GM18511 (cell line): ENCODE results near the gene TSHR.
"Not testable (repeated sequence)": the region's sequence is repeated elsewhere in the genome, so short reads cannot be mapped to it uniquely, and the experiment has no call there.

Experiments
- ATAC-seq: cut with Tn5 transposase; IDR thresholded peaks from one replicate; pipeline ENCODE4 v1.9.1; 2021; ENCODE audit warnings: mild to moderate bottlenecking, moderate library complexity; ENCODE audit not compliant: unreplicated experiment

Gene TSHR

DNA sequence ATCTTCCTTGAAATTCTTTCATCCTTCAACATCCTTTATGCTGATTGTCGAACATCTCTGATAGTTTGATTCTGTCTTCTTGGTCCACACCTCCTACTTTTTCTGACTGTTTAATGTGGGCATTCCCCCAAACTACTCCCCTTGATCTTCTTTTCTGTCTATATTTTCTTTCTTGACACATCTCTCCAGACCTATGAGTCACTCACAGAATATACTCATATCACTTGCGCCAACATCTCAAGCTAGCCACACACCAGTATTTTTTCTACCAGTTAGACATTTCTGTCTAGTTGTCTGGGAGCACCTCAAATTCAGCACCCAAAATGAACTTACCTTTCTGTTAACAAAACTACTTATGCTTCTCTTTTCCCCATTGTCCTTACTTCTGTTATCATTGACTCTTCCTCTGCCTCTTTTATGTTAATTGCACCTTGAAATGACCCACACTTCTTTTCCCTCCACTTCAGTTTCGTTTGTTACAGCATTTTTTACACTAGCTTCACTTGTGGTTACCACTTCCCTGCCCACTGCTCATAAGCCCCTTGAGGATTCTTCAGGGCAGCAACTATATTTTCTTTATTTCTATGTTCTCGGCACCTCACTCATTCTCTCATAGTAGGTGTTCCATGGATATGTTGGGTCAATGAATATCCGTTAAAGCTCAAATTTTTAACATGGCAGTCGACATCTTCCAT lies 33.5 kb downstream of the TSHR start:
- peak; percentile 73 for ATAC-seq

DNA sequence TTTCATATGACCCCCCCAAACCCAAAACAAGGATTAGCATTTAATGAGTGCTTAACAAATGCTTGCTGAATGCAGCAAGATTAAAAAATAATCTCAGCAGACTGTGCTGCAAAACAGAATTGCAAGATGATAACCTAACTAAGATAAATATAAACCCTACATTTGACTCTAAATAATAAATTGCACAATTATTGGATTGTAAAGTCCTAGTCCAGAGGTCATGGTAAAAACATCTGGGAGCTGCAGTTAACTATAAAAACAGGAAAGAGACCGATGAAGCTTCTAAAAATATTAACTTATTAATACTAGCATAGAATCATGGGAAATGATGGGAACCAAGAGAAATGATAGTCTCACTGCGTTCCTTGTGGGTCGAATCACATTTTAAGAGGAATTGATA lies 37.2 kb downstream of the TSHR start:
- no peak for ATAC-seq

DNA sequence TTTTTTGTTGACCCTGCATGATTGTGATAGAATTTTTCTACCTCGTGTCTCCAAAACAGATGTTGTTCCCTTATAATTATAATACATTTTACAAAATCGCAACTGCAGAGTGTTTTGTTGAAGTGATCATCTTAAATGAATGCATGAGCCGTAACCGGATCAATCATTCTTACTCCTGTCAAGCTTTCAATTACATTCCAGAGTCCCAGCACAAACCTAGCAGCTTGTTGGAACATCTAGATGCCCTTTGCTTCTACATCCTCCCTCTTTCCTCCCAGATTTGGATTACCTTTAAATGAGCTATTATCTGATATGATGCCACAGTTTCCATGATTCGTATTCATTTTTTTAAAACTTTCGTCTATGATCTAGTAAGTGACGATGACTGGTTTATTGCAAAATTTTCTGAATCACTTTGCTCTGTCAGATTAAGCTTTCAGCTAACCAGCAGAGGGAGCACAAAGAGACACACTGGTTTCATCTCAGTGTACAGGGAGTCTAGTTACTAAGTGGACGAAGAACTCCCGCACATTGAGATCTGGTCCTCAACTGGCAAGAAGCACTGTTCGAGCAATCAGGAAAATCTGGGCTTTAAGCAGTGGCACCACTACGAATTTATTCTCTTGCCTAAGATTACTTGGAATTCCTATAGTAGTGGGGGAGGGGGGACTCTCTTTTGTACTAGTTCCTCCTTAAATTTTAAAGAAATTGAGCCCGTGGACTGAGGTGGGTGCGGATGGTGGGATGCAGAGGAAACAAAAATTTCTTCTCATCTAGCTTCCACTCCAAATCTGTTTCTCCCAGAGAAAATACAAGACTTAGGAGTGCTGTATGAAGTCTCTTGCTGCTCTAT lies 40.9 kb downstream of the TSHR start:
- ATAC-seq, result peak; percentile 91

DNA sequence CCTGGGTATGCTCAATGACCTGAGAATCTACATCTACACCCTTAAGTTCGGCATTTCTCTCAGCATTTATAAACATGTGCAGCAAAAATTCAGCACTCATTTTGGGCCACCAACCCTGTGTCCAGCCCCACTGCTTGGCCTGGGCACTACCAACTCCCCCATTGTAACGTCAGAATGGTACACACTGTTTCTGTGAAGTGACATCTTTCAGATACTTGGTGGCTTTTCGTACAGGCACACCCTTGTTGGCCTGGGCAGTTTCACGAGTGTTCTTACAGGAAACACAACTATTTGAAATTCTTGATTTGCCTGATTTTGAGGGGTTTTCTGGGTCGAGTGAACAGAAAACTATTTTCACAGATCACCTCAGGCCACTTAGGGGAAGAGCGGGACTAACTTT lies 46.0 kb downstream of the TSHR start:
- no peak for ATAC-seq

DNA sequence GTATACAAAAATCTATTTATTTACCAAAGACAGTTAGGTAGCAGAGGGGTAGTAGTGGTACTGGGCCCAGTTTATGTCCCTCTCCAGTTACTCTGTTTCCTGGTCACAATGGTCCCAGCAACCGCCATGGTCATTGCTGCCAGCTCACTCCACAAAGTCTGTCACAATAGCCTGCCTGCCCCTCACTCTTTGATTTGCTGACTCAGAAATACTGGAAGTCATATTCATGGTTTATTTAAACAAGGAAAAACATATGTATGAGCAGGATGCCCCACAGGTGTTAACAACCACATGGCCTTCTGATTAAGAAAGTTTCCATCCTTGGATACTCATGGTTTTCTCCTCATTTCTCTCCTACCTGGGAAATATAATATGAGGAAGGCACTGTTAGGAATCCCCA lies 49.2 kb downstream of the TSHR start:
- ATAC-seq, result no peak

DNA sequence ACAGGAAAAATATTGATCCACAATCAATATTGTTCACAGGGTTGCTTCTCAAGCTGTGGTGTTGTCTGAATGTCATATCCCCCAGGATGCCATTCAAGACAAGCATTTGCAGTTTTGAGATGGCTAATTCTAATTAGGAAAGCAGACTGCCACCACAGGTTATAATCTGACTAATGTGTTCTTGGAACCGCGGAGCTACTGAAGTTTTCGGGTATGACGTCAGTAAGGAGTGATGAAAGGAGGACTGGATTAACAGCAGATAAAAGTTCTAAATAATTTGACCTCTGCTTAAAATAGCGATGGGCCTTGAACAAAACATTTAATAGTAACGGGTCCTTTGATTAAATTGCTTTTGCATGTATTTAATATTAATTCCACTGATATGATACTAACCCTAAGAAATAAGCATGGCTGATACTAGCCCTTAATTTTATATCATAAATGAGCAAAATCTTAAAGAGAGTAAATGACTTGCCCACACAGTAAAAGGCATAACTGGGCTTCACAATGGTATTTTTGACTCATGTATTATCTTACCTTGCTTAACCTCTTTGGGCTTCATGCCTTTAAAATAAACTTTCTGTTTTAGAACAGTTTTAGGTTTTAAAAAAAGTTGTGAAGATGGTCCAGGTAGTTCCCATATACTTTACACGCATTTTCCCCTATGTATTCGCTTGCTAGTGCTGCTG lies 50.3 kb downstream of the TSHR start:
- no peak for ATAC-seq

DNA sequence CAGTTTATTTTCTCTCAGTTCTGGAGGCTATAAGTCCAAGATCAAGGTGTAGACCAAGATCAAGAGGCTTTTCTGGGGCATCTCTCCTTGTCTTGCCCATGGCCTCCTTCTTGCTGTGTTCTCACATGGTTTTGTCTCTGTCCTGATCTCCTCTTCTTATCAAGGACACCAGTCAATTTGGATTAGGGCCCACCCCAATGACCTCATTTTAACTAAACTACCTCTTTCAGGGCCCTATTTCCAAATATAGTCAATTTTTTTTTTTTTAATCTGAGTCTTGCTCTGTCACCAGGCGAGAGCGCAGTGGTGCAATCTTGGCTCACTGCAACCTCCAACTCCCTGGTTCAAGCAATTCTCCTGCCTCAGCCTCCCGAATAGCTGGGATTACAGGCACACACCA lies 50.8 kb downstream of the TSHR start:
- ATAC-seq, result no peak

DNA sequence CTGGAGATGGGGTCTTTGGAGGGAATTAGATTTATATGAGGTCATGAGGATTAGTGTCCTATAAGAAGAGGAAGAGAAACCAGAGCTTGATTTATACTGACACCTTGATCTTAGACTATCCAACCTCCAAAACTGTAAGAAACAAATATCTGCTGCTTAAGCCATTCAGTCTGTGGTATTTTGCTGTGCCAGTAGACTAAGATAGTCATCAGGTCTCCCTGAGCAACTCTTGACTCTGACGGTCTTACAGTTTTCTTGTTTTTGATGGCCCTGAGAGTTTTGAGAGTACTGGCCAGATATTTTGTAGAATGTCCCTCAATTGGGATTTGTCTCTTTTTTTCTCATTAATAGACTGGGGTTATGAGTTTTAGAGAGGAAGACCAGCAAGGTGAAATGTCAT lies 51.7 kb downstream of the TSHR start:
- ATAC-seq, result no peak

DNA sequence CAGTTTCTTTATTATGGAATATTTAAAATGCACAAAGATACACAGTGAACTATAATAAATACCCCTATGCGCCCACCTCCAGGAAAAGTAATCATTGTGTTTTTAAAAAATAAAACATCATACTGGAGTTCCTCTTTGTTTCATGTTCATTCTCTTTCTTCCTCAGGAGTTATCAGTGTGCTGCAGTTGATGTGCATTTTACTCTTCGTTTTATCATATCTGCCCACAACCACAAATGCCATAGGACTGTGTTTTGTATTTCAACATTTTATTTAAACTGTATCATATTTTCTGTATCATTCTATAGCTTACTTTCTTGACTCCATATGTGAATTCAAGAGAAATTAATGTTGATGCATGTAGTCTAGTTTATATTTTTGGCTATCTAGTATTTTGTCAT lies 53.9 kb downstream of the TSHR start:
- no peak for ATAC-seq

DNA sequence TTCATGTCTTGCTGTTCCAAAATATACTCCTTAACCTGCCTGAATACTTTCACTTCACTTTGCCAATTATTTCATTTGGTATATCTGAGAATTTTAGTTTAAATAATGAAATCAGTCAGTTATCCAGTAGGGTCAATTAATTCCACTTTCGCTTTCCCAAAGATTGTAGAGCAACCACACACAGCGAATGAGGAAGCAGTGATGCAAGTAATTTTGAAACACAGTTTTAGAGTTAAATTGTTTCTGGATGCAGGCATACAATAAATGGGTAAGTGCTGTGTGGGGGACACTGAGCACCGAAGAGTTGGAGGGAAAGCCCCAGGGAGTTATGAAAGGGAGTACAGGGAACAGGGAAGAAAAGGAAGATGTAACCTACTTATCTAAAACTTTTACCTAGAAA lies 62.8 kb downstream of the TSHR start:
- ATAC-seq, result no peak

DNA sequence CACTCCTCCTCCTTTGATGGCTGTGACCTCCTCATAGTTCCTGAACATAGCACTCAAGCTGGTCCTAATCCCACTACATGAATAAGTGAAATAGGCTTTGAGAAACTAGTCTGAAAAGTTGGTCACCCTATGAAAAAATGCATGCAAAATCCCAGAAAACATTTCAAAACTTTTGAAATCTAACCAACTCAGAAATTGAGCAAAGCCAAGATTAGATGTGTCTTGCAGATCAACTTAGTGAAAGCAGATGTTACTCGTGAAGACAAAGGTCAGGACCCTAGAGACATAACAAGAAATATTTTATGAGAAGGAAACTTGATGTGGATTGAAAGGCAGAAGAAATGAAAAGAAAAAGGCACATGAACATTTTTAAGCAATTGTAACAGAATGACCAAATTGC lies 63.3 kb downstream of the TSHR start:
- no peak for ATAC-seq

DNA sequence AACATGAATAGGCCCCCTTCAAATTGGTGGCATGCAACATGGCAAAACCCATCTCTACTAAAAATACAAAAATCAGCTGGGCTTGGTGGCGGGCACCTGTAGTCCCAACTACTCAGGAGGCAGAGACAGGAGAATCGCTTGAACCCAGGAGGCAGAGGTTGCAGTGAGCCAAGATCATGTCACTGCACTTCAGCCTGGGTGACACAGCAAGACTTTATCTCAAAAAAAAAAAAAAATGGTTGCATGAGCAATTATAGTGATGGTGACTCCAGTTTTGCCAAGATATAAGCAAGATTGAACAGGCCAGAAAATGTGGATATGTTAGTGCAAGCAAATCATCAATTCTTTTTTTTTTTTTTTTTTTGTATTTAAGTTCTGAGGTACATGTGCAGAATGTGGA lies 63.7 kb downstream of the TSHR start:
- not testable (repeated sequence) for ATAC-seq

DNA sequence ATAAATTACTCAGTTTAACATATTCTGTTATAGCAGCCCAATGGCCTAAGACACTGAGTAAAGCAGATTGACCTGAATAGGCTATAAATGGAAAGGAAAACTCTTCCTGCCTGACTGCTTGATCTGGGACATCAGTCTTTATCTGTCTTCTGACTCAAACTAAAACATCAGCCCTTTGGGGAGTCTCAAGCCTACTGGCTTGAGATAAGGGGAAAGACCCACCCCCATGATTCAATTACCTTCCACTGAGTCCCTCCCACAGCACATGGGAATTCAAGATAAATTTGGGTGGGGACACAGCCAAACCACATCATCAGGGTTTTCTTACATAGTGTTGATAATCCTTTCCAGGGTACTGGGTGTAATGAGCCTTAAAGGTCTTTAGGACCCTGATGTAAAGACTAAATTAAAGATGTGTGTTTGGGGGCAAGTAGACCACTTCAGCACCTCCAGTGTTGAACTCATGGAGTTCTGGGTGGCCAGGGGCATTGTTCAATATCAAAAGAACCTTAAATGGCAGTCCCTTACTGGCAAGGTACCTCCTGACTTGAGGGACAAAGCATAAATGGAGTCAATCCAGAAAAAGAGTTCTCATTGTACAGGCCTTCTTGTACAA lies 67.8 kb downstream of the TSHR start:
- ATAC-seq, result no peak

DNA sequence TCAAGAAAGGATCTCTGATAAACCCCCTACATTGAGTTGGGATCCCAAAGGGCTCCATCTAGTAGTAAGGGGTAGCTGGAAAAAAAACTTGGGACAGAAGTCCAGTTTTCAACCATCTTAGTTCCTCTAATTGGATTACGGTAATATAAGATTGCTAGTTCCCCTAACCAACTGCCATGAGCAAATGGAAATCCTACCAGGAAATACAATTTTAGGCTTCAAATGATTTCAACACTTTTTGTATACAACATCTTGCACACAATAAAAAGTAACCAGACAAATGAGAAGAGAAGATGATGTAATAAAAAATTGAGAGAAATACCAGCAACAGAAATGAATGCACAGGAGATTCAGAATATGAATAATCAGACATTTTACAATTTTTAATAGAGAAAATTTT lies 73.0 kb downstream of the TSHR start:
- no peak for ATAC-seq

DNA sequence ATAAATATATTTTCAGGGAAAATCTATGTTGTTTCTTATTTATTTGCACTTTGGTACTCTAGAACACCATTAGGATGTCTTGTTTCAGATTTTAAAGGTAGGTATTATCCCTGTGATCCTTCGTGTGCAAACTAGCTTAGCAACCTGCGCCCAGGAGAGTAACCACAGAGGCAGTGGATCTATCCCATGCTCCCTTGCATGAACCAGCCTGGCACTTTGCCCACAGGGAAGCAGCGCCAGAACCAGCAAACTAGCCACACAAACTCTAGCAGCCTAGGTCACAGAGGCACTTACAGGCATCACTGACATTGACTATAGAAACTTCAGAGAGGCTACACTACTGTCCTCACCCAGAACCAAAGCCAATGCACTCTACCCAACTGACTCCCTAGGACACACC lies 76.1 kb downstream of the TSHR start:
- no peak for ATAC-seq

DNA sequence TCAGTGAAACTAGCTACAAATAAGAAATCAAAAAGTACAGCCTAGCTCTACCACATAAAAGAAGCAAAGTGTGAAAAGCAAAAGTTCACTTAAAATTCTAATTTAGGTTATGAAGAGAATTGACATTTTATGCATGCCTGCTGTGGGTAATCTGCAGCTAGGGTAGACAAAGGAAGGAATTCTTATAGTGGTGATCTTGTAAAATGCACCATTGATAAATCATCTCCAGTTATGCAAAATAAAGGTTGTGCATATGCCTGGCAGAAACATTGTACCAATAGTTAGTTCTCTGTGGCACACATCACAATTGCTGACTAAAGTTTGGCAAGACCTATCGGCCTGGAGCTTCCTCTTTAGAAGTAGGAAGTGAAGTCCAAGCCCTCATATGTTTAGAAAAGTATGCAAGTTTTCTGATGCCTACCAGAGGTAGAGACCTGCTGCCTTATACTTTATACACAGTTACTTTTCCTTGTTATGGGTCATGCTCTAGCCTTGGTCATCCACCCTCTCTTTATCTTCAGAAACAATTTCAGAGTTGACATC lies 78.3 kb downstream of the TSHR start:
- ATAC-seq, result no peak

DNA sequence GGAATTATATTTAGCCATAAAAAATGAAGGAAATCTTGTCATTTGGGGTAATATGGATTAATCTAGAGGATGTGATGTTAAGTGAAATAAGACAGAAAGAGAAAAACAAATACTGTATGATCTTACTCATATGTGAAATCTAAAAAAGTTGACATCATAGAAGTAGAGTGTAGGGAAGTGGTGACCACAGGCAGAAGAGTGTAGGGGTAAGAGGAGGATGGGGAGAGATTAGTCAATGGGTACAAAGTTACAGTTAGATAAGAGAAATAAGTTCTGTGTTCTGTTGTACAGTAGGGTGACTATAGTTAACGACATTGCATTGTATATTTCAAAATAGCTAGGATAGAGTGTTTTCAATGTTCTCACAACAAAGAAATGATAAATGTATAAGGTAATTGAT lies 87.0 kb downstream of the TSHR start:
- ATAC-seq, result no peak

DNA sequence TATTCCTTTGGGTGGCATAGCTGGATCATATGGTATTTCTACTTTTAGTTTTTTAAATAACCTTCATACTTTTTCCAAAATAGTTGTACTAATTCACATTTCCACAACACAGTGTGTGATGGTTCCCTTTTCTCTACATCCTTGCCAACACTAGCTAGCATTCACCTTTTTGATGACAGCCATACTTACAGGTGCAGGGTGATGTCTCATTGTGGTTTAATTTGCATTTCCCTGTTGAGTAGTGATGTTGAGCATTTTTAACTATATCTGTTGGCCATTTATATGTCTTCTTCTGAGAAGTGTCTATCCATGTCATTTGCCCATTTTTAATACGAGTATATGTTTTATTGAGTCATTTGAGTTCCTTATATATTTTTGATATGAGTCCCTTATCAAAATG lies 96.1 kb downstream of the TSHR start:
- no peak for ATAC-seq

DNA sequence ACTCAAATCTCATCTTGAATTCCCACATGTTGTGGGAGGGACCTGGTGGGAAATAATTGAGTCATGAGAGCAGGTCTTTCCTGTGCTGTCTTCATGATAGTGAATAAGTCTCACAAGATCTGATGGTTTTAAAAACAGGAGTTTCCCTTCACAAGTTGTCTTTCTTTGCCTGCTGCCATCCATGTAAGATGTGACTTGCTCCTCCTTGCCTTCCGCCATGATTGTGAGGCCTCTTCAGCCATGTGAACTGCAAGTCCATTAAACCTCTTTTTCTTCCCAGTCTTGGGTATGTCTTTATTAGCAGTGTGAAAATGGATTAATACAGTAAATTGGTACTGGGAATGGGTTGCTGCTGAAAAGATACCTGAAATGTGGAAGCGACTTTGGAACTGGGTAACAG lies 98.6 kb downstream of the TSHR start:
- ATAC-seq, result not testable (repeated sequence)

DNA sequence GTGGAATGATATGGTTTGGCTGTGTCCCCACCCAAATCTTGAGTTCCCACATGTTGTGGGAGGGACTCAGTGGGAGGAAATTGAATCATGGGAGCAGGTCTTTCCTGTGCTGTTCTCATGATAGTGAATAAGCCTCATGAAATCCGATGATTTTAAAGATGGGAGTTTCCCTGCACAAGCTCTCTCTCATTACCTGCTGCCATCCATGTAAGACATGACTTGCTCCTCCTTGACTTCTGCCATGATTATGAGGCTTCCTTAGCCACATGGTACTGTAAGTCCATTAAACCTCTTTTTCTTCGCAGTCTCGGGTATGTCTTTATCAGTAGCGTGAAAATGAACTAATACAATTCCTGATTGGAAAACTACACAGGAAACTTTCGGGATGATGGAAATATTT lies 100.5 kb downstream of the TSHR start:
- ATAC-seq, result no peak

DNA sequence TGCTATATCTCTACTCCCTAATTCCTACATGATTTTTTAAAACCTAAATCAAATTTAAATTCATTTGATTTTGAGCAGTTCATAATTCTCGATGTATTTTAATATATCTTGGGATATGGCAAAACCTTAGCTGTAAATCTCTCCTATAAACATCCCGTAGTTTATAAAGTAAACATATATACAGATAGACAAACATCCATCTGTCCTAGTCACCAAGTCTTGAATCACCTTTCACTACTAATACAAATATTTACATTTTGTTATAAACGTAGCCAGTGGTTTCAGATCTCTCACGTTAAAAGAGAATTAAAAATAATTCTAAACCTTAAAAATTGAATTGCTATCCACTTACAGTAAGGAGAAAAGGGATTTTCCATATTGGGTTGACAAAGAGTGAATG lies 107.0 kb downstream of the TSHR start:
- ATAC-seq, result no peak
